HepG2 (cell line): ENCODE data around the gene CAMSAP2. TPM values are rescaled to one million over a fixed set of nuclear protein-coding genes. Genes with fewer than 3 reads are reported as not detected.

Experiments
- AHR ChIP-seq: IDR thresholded peaks from 2 replicates; pipeline ENCODE4 v1.6.1; 2018; ENCODE audit warnings: missing genetic modification reagents, missing compliant biosample characterization
- BHLHE40 ChIP-seq: IDR thresholded peaks from 2 replicates; pipeline ENCODE4 v1.6.1; 2011; ENCODE audit warnings: low read length, improper control_type of control experiment
- CCAR2 ChIP-seq: fragments of 200-400 bp; formaldehyde crosslinking; optimal IDR thresholded peaks from 2 replicates; pipeline ENCODE3; 2018; ENCODE audit warnings: low read depth, mild to moderate bottlenecking, low read length, moderate library complexity
- CREM ChIP-seq, 2 experiments: sonication (generic) in 1 of 2; formaldehyde crosslinking in 1 of 2; IDR thresholded peaks; 2 replicates each; pipeline versions ENCODE4 v1.4.0 to v1.6.1; 2016 to 2020; ENCODE audit warnings: antibody characterized with exemption in 1 of 2, mild to moderate bottlenecking in 1 of 2, missing genetic modification reagents in 1 of 2
- HIVEP1 ChIP-seq: sonication (generic); formaldehyde crosslinking; IDR thresholded peaks from 2 replicates; pipeline ENCODE4 v1.4.0; 2020; ENCODE audit warnings: mild to moderate bottlenecking, missing genetic modification reagents
- KDM5B ChIP-seq: sonication (generic); formaldehyde crosslinking; IDR thresholded peaks from 2 replicates; pipeline ENCODE4 v1.4.0; 2020; ENCODE audit warnings: missing genetic modification reagents, mild to moderate bottlenecking, borderline replicate concordance
- MNT ChIP-seq: fragments of 450-650 bp; IDR thresholded peaks from 2 replicates; pipeline ENCODE4 v1.6.1; 2016
- NFKBIZ ChIP-seq: IDR thresholded peaks from 2 replicates; pipeline ENCODE4 v1.6.1; 2018; ENCODE audit warnings: missing genetic modification reagents, missing compliant biosample characterization
- ONECUT2 ChIP-seq: sonication (generic); formaldehyde crosslinking; IDR thresholded peaks from 2 replicates; pipeline ENCODE4 v1.4.0; 2020; ENCODE audit warnings: missing genetic modification reagents
- PHF5A ChIP-seq: IDR thresholded peaks from one replicate; pipeline ENCODE4 v1.6.1; 2018; ENCODE audit warnings: low read depth, missing genetic modification reagents; ENCODE audit not compliant: unreplicated experiment
- POLR2A ChIP-seq, 2 experiments: IDR thresholded peaks; 2 replicates each; pipeline ENCODE4 v1.6.1; 2011; ENCODE audit warnings: low read depth in 2 of 2, low read length in 2 of 2, mild to moderate bottlenecking in 1 of 2, moderate library complexity in 1 of 2; ENCODE audit not compliant: insufficient read depth in 1 of 2
- TARDBP ChIP-seq: sonication (generic); formaldehyde crosslinking; IDR thresholded peaks from 2 replicates; pipeline ENCODE4 v1.8.0; 2022; ENCODE audit warnings: mild to moderate bottlenecking, missing genetic modification reagents
- TBX3 ChIP-seq: fragments of 450-650 bp; IDR thresholded peaks from 2 replicates; pipeline ENCODE4 v1.6.1; 2017; ENCODE audit warnings: antibody characterized with exemption, mild to moderate bottlenecking, inconsistent platforms, borderline replicate concordance
- TOPORS ChIP-seq: sonication (generic); formaldehyde crosslinking; IDR thresholded peaks from 2 replicates; pipeline ENCODE4 v1.8.0; 2023; ENCODE audit warnings: mild to moderate bottlenecking, missing genetic modification reagents
- TRAFD1 ChIP-seq: sonication (generic); formaldehyde crosslinking; IDR thresholded peaks from 2 replicates; pipeline ENCODE4 v1.5.1; 2020; ENCODE audit warnings: missing genetic modification reagents, mild to moderate bottlenecking, borderline replicate concordance
- U2AF2 ChIP-seq: fragments of 200-400 bp; formaldehyde crosslinking; IDR thresholded peaks from 2 replicates; pipeline ENCODE4 v1.6.1; 2017; ENCODE audit warnings: low read depth, mild to moderate bottlenecking, low read length
- YY1 ChIP-seq: IDR thresholded peaks from 2 replicates; pipeline ENCODE4 v1.6.1; 2011; ENCODE audit warnings: low read length, low read depth, moderate library complexity, mild to moderate bottlenecking; ENCODE audit not compliant: insufficient read depth, insufficient replicate concordance
- ZBTB10 ChIP-seq: sonication (generic); formaldehyde crosslinking; IDR thresholded peaks from 2 replicates; pipeline ENCODE4 v1.4.0; 2020; ENCODE audit warnings: missing genetic modification reagents, borderline replicate concordance
- ZNF383 ChIP-seq: sonication (generic); formaldehyde crosslinking; IDR thresholded peaks from 2 replicates; pipeline ENCODE4 v1.4.0; 2020; ENCODE audit warnings: missing genetic modification reagents, mild to moderate bottlenecking, borderline replicate concordance
- ZNF550 ChIP-seq: sonication (generic); formaldehyde crosslinking; IDR thresholded peaks from 2 replicates; pipeline ENCODE4 v1.4.0; 2020; ENCODE audit warnings: mild to moderate bottlenecking, missing genetic modification reagents, borderline replicate concordance
- ZNF670 ChIP-seq: sonication (generic); formaldehyde crosslinking; IDR thresholded peaks from 2 replicates; pipeline ENCODE4 v1.8.0; 2022; ENCODE audit warnings: mild to moderate bottlenecking, missing genetic modification reagents, borderline replicate concordance
- ZNF678 ChIP-seq: sonication (generic); formaldehyde crosslinking; IDR thresholded peaks from 2 replicates; pipeline ENCODE4 v1.4.0; 2020; ENCODE audit warnings: mild to moderate bottlenecking, missing genetic modification reagents
- ZNF850 ChIP-seq: sonication (generic); formaldehyde crosslinking; conservative IDR thresholded peaks from 2 replicates; pipeline ENCODE4 v1.9.0; 2021; ENCODE audit warnings: mild to moderate bottlenecking, missing genetic modification reagents
- ZZZ3 ChIP-seq: sonication (generic); formaldehyde crosslinking; IDR thresholded peaks from 2 replicates; pipeline ENCODE4 v1.4.0; 2020; ENCODE audit warnings: missing genetic modification reagents, mild to moderate bottlenecking, borderline replicate concordance
- polyA plus RNA-seq, 8 experiments: library from polyadenylated mRNA; depleted of rRNA in 3 of 8; stranded (reverse) in 7 of 8; unstranded in 1 of 8; fragments of >200 nt; fragmentation: Illumina TruSeq in 4 of 8; extraction: Trizol in 4 of 8; gene quantifications; 2 replicates each; pipeline versions ENCODE4 v1.2.1 to v1.2.3, GENCODE V29; 2011 to 2016; ENCODE audit warnings: low read depth in 4 of 8, missing spikeins in 1 of 8, mixed read lengths in 1 of 8; ENCODE audit not compliant: insufficient read depth in 1 of 8
- total RNA-seq, 5 experiments: library from RNA; depleted of rRNA; stranded (reverse); fragments of >200 nt; fragmentation: Illumina TruSeq; extraction: Trizol; gene quantifications; 2 replicates each; pipeline ENCODE4 v1.2.3, GENCODE V29; 2016; ENCODE audit warnings: low read depth in 1 of 5
- TF ChIP-seq, protein P1 (sequence below): sonication (generic); formaldehyde crosslinking; IDR thresholded peaks from 2 replicates; pipeline ENCODE4 v1.4.0; 2020; ENCODE audit warnings: missing genetic modification reagents

The CAMSAP2 gene
- total and polyA plus RNA-seq, 2 of the 13 experiments (the other 11 are each of a cell fraction or from before 2014, with no cell fraction given): 3.4 to 8.2 TPM

GRCh38 chr1:200894712-200895442 is 156.2 kb downstream of the CAMSAP2 start, which contains the start of gene INAVA (continued):
- no peak for TF ChIP-seq AHR (CRISPR knock-in tag)
- TF ChIP-seq ZNF850 (CRISPR knock-in tag): no peak
- no peak for TF ChIP-seq CCAR2
- no peak for TF ChIP-seq ZNF550 (CRISPR knock-in tag)
- no peak for TF ChIP-seq U2AF2
- no peak for TF ChIP-seq ZNF670
- TF ChIP-seq POLR2A (IDR thresholded peaks at IDR 0.05; ENCODE audit: insufficient read depth in 1 of 2, low read depth in 2 of 2, low read length in 2 of 2): peak; percentile 43 to 49
- TF ChIP-seq ZNF383 (CRISPR knock-in tag): no peak
- no peak for TF ChIP-seq KDM5B (CRISPR knock-in tag)
- TF ChIP-seq ONECUT2 (CRISPR knock-in tag): no peak
- no peak for TF ChIP-seq MNT
- no peak for TF ChIP-seq BHLHE40
- TF ChIP-seq HIVEP1 (CRISPR knock-in tag): no peak
- TF ChIP-seq YY1: no peak
- no peak for TF ChIP-seq ZNF678 (CRISPR knock-in tag)
- no peak for TF ChIP-seq ZZZ3 (CRISPR knock-in tag)
- no peak for TF ChIP-seq TOPORS (CRISPR knock-in tag)
- no peak for TF ChIP-seq PHF5A (CRISPR knock-in tag)
- no peak for TF ChIP-seq NFKBIZ
- no peak for TF ChIP-seq TARDBP (CRISPR knock-in tag)
- no peak for TF ChIP-seq TBX3
- TF ChIP-seq, protein P1, sequence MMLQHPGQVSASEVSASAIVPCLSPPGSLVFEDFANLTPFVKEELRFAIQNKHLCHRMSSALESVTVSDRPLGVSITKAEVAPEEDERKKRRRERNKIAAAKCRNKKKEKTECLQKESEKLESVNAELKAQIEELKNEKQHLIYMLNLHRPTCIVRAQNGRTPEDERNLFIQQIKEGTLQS (CRISPR knock-in tag): no peak
- peak; percentile 59; the same call in 1 of the 2 replicates for TF ChIP-seq ZBTB10 (CRISPR knock-in tag)
- no peak for TF ChIP-seq TRAFD1
- no peak for TF ChIP-seq CREM (IDR thresholded peaks at IDR 0.05)
- TF ChIP-seq CREM (CRISPR knock-in tag; IDR thresholded peaks at IDR 0.05): no peak
